COR-L47 (cell line): ENCODE data around the gene LMF1.

ENCODE experiments used
- DNase-seq: peaks from one replicate; lab custom pipeline; 2025; lab: John Stamatoyannopoulos, UW

The LMF1 gene

GRCh38 chr16:1002399-1003166, 31.8 kb upstream of the LMF1 start:
- peak; percentile 55 for DNase-seq

DNA sequence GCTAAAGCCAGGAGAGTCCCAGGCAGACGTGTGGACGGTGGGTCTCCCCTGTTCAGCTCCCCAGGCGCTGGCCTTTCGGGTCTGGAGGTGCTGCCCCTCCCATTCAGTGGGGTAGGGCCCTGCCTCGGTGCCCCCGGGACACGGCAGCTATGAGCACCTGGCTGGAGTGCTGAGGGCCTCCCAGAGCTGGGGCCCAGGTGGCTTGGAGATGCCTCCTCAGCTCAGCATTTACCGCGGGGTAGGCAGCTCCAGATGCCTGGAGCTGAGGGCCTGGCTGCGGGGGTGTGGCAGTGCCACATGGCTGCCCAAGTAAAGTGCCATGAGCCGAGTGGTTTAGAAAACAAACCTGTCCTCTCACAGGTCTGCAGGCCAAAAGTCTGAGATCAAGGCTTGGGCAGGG, 30.3 kb upstream of the LMF1 start:
- no peak for DNase-seq

GRCh38 chr16:1000608-1001007, 29.8 kb upstream of the LMF1 start:
- no peak for DNase-seq

- no peak for DNase-seq
Observed at GRCh38 chr16:999677-1000076, 28.9 kb upstream of the LMF1 start.

DNA sequence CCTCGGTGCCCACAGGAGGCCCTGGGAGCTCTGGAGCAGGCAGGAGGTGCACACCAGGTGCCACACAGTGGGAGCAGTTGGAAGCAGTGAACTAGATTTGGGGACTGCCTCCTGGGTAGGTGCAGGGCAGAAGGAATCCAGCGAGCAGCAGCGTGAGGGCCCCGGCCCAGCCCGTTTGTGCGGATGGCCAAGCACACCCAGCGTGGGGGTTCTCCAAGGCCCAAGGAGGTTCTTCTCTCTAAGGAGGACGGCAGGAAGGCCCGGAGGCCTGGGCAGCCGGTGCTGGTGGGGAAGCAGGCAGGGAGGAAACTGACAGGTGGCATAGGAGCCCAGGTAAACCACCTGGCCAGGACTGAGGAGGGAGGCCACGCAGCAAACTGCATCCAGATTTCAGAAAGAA, 27.8 kb upstream of the LMF1 start:
- no peak for DNase-seq

DNA sequence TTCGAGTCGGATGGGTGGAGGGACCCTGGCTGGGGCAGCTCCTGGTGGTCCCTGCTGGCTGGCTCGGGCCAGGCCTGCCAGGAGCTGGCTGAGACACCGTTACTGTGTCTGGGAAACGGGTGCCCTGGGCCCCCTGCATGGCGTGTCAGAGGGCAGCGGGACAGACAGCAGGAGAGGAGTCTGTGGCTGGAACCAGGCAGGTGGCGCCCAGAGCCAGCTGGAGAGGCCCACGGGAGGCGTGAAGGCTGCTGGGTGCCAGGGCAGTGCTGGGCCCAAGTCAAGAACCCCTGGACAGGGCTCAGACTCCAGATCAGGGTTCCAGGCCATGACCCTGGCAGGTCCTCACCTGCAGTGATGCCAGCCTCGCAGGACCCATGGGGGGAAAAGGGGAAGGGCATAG, 27.4 kb upstream of the LMF1 start:
- DNase-seq: no peak

DNA sequence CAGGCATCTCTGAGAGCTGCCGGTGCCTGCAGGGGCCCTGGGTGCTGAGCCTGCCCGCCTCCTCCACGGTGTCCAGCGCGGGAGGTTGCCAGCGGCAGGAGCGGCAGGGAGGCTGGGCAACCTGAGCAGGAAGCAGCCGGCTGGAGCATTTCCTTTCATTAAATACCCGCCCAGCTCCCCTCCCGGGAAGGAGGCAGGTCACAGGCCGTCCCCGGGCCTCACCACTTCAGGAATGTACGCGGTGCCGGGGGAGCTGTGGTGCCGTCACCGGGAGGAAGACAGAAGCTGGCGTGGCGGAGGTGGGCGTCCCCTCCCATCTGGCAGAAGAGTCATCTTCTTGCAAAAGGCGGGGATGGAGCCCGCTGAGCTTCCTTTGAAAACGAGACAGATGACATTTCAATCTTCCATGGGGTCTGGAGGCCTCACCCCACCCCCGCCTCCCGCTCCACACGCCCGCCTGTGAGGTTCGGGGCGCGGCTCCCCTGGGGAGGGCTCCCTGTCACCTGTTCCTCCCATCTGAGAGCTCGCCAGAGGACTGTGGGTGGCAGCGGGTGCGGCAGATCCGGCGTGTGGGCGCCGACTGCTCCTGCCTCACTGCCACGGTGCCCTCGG, 26.8 kb upstream of the LMF1 start:
- peak; percentile 82 for DNase-seq

DNA sequence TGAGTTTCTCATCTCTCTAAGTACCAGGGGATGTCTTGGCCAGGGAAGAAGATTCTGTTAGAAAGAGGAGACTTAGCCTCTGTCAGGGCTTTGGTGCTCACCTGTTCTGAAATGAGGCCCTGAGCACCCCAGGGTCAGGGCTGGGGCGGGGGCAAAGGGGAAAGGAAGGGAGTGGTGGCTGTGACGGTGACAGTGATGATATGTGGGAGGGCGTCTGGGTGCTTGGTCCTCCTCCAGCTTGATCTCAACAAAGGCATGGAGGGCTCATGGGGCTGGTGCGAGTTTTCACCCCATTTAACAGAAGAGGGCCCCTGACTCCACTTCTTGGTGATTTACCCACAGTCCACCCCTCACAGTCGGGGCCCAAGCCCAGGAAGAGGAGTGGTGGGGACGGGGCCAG, 25.9 kb upstream of the LMF1 start:
- no peak for DNase-seq

DNA sequence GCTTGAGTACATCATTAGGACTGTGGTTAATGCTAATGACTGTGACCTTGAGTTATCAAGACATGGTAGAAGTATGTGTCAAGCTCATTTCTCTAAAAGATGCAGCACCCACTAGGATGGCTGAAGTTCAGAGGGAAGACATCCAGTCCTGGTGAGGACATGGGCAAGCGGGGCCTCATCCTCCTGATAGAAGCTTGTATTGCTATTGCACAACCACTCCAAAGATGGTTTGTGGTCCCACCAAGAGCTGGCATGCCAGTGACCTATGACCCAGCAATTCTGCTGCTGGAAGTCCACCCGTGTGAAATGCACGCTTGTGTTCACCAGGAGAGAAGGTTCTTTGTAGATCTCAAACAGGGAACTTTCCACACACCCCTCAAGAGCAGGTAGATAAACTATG, 25.0 kb upstream of the LMF1 start:
- no peak for DNase-seq

- no peak for DNase-seq
Observed at GRCh38 chr16:995087-995486, 24.3 kb upstream of the LMF1 start.

GRCh38 chr16:993731-994130, 22.9 kb upstream of the LMF1 start:
- no peak for DNase-seq

- DNase-seq: no peak
Observed at GRCh38 chr16:991773-992172, 21.0 kb upstream of the LMF1 start.

DNA sequence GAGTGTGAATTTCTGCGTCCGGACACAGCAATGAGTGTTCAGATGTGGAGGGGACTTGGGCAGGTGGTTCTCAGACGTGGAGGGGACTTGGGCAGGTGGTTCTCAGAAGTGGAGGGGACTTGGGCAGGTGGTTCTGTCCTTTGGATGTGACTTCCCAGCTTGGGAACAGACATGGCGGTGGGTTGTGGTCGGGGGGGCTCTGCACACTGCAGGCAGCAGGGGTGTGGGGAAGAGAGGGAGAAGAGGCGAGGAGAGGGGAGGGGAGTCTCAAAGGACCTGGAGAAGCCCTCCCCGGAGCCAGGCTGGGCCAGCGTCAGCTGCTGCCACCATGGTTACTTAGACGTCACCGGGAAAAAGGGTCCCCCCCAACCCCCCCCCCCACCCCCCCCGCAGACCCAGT, 20.6 kb upstream of the LMF1 start:
- DNase-seq: no peak

GRCh38 chr16:990516-991291, 19.9 kb upstream of the LMF1 start:
- DNase-seq: peak; percentile 15

GRCh38 chr16:989354-989814, 18.6 kb upstream of the LMF1 start:
- DNase-seq: no peak

DNA sequence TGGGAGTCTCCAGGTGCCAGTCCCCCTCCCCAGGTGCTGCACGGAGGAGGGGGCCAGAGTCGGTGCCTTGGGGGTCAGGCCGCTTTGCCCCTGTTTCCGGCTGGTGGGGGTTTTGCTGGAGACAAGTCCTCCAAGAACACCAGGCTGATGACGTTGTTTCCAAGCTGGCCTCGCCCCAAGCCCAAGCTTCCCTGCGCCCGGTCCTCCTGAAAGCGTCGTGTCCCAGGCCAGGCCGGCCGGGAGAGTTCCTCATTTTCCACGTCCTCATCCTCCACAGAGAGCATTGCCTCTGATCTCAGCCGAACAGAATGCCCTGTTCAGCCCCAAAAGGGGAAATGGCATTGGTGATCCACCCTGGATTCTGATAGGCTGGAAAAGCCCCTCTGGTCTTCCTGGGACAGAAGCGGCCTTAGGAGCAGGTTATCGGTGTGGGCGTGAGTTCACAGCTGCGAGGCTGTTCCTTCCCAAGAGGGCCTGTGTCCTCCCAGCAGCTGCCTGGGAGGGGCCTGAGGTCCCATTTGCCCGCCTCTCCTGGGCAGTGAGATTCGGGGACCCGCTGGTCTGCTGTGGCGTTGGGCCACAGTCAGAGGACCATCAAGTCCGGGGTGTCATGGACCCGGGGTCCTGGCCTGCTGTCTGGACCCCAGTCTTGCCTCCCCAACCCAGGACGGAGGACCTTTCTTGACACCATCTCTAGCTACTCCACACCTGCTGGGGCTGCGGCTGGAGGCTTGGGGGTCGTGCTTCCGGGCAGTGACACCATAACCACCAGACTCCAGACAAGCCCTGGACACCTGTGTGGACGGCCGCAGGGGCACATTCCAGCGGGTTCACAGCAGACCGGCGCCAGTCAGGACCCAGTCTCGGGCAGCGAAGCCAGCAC, 17.9 kb upstream of the LMF1 start:
- no peak for DNase-seq

- DNase-seq: no peak
Observed at GRCh38 chr16:987906-988305, 17.1 kb upstream of the LMF1 start.

DNA sequence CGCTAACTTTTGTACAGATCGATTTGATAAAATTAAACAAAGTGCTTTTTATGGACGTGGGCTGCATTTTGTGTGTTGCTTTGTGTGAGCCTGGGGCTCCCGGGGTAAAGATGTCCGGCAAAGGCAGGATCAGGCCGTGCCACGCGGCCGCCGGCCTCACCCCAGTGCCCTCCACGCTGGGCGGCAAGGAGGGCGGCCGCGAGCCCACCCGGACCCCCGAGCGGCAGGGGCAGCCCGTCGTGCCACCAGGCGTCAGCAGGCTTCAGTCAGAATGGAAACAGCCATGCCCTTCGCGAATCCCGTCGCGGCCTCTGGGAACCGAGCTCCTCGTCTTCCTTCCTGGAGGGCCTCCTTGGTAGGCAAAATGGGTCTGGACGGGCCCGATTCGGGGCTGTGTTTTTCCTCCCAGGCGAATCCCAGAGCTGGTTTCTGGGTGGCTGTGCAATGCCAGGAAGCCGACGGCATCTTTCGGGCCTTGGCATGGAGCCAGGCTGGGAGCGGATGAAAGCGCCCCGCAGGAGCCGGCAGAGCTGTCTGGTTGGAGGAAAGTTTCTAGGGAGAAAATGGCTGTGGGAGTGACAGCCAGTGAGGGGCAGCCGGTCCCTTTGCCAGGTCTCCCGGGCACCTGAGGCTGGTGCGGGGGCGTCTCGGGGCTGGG, 16.3 kb upstream of the LMF1 start:
- DNase-seq: peak; percentile 6

- no peak for DNase-seq
Observed at GRCh38 chr16:986411-986810, 15.6 kb upstream of the LMF1 start.

GRCh38 chr16:985646-986400, 15.0 kb upstream of the LMF1 start:
- DNase-seq: no peak
